Myocyte (in vitro differentiated cells): ENCODE data around the gene RFX7. TPM values are rescaled to one million over a fixed set of nuclear protein-coding genes. Genes with fewer than 3 reads are reported as not detected.
A peak's percentile ranks its signal among the peaks of the same experiment; 100 is the strongest.

Experiments used
- DNase-seq: peaks from one replicate; pipeline ENCODE4 v3.0.0-alpha.2; 2012; ENCODE audit warnings: low read depth
- total RNA-seq: library from RNA; depleted of rRNA; stranded (reverse); fragments of >200 nt; gene quantifications from 2 replicates; pipeline ENCODE4 v1.2.3, GENCODE V29; 2014

The RFX7 gene
- total RNA-seq, 1 donor from 2014 or later = 9.8 TPM

- no peak for DNase-seq
Observed at GRCh38 chr15:56148064-56148463, 95.6 kb downstream of the RFX7 start.

DNA sequence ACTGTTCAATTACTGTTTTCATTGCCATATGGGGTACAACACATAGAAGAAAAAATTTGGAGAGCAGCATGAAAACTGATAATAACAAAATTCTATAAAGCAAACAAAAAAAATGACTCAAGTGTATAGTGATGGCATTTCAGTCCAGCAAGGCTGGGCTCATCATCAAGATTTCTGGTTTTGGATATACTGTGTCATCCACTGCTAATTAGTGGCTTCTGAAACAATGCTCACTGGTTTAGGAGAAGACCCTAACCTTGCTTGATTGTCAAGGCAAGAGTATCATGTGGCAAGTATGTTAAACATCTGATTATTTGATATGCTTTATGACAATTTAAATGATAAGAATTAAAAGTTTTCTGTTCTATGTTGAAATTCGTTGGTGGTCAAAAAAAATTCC, 96.9 kb downstream of the RFX7 start:
- DNase-seq = no peak

DNA sequence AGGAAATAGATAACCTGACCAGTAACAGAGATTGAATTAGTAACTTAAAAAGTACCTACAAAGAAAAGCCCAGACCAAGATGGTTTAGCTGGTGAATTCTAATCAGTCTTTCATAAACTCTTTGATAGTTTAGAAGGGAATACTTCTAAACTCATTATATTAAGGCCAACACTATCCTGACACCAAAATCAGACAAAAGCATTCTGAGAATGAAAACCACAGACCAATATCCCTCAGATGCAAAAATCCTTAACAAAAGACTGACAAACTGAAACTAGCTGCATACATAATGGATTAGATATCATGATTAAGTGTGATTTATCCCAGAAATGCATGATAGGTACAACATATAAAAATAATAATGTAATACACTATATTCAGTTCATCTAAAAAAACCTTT, 115.6 kb downstream of the RFX7 start:
- peak; percentile 41 for DNase-seq

- no peak for DNase-seq
Observed at GRCh38 chr15:56126409-56126808, 117.3 kb downstream of the RFX7 start.

- no peak for DNase-seq
Observed at GRCh38 chr15:56124391-56124790, 119.3 kb downstream of the RFX7 start.

DNA sequence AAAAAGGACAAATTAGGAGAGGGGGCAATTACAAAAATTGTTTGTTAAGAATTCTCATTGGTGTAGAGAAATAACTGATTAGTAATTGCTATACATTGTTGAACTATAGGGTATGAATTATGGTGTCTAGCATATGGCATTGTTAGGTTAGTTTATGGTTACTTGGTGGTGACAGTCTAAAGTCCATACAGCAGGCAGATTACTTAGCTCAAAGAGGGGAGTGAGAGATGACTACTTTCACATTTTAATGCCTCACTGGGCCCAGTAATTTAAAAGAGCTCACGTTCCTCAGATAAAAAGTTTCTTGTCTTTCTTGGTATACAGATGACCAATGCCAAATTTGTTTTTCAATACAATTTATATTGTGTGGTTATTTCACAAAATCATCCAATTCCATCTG, 137.8 kb downstream of the RFX7 start:
- no peak for DNase-seq

GRCh38 chr15:56102441-56102840, 141.2 kb downstream of the RFX7 start:
- no peak for DNase-seq

GRCh38 chr15:56099311-56099710, 144.4 kb downstream of the RFX7 start:
- DNase-seq = peak; percentile 3

DNA sequence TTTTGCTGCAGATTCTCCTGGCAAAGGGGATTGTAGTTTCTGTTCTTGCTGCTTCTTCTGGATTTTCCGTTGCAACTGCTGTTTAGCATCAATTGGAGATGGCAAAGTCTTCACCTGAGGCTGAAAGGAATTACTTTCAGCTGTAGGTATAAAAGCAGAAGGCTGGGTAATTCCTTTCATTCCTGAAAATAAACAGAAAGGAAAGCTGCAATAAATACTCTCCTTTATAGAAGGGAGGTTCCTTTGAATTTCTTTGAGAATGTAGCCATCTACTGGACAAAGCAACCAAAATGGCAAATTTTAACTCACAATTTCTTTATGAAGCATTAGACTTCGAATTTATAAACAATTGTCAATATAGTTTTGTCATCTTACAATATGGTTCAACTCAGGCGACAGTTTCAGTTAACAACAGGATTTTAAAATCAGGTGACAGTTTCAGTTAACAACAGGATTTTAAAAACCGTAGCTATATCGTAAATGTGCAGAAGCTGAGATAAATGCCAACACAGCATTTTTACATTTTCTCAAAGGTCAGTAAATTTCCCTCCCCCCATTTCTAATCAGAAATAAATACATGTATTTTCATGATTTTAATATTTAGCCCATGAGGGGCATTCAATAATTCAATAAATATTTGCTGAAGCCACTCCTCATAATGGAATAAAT, 145.3 kb downstream of the RFX7 start:
- DNase-seq = no peak

DNA sequence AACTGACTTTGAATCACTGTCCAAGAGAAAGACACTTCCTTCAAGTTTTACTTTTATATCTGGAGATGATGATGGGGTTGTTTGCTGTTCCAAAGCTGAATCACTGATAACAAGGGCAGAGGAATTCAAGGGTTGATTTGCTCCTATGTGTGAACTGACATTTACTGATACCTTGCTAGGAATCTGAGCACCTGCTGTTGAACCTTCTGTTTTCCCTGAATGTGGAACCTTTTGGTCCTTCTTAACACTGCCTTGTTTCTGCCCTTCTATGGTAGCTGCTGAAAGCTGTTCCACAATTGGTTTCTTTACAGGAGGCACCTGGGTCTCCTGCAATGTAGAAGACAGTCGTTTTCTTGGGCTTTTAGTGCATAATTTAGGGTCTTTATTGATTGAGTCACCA, 148.3 kb downstream of the RFX7 start:
- DNase-seq = no peak

GRCh38 chr15:56094171-56094570, 149.5 kb downstream of the RFX7 start:
- no peak for DNase-seq

GRCh38 chr15:56088389-56088788, 155.3 kb downstream of the RFX7 start:
- DNase-seq = no peak

DNA sequence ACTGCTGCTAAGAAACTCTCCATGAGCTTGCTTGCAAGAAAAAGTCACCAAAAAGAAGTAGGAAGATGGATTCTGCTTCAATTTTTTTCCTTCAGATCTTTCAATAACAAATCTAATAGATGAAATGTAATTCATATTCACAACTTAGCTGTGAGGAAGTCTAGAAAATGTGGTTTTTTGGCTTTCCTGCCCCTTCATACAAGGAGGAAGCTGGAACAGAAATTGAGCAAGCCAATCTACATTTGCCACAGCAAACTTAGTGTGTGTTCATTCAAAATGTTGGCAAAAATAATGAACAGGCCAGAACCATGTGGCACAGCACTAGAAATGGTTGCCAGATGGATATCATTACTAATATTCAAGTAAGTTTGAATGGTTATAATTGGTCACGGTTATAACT, 157.1 kb downstream of the RFX7 start:
- DNase-seq = no peak

- DNase-seq = no peak
Observed at GRCh38 chr15:56082263-56082761, 161.4 kb downstream of the RFX7 start.

DNA sequence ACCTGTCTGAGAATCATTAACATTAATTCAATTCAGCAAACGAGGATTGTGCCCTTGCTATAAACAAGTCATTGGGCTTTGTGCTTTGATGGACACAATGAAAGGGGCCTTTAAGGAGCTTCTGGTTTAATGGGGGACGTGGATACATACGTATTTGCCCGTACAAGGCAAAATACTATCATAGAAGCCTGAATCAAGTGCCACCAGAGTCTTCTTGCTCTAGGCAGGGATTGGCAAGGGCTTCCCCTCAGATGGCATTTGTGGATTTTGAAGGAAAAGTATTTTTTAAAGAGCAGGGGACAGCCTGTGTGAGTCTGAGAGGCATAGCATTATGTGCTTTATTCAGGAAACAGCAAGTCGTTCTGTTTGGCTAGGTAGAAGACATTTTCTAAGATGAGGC, 166.6 kb downstream of the RFX7 start:
- DNase-seq = no peak

- DNase-seq = no peak
Observed at GRCh38 chr15:56076640-56077039, 167.0 kb downstream of the RFX7 start.

DNA sequence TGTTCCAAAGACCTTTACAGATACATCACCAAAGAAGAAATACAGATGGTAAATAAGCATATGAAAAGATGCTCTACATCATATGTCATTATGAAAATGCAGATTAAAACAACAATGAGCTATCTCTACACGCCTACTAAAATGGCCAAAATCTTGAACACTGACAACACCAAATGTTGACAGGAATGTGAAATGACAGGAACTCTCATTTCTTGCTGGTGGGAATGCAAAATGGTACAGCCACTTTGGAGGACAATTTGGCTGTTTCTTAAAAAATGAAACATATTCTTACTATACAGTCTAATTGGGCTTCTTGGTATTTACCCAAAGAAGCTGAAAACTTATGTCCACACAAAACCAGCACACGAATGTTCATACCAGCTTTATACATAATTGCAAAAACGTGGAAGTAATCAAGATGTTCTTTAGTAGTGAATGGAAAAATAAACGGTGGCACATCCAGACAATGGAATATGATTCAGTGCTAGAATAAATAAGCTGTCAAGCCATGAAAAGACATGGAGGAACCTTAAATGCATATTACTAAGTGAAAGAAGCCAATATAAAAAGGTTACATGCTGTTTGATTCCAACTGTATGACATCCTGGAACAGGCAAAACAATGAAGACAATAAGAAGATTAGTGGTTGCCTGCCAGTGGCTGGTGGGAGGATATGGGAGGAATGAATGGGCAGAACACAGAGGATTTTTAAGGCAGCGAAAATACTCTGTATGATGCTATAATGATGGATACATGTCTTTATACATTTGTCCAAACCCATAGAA, 169.0 kb downstream of the RFX7 start:
- DNase-seq = no peak

DNA sequence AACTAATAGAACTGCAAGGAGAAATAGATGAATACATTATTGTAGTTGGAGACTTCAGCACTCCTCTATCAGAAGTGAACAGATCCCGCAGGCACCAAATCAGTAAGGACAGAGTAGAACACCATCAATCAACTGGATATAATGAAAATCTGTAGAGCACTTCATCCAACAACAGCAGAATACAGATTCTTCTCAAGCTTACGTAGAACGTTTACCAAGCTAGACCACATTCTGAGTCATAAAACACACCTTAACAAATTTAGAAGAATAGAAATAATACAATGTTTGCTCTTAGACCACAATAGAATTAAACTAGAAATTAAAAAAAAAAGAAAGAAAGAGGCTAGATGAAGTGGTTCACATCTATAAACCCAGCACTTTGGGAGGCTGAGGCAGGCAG, 179.5 kb downstream of the RFX7 start:
- DNase-seq = no peak

GRCh38 chr15:56059716-56060115, 184.0 kb downstream of the RFX7 start:
- no peak for DNase-seq

- peak; percentile 18 for DNase-seq
Observed at GRCh38 chr15:56058986-56059385, 184.7 kb downstream of the RFX7 start.

DNA sequence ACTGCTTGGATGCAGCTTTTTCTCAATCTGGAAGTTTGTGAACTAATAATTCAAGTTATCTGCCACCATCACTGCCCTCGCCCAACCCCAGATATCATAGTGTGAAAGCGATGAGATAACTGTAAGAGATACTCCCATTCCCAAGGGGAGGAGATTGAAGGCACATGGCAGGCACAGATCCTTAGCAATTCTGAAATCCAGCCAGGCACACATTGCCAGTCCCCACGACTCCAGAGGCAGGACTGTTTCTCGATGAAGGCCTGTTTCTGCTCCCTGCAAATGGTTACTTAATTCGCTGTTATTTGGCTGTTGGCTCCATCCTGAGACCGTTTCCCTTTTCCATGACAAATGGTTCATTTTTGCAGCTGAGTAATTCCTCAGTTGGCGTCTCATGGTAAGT, 187.1 kb downstream of the RFX7 start:
- DNase-seq = no peak

- no peak for DNase-seq
Observed at GRCh38 chr15:56053046-56053400, 190.7 kb downstream of the RFX7 start.
